ELF-1 (cell line): ENCODE data around the gene PI4KA.

ENCODE experiments used
- DNase-seq: peaks from one replicate; pipeline ENCODE4 v3.0.0-alpha.2; 2016; ENCODE audit warnings: low read depth, low spot score

Gene PI4KA

GRCh38 chr22:20793748-20794649 lies 64.6 kb downstream of the PI4KA start:
- DNase-seq: no peak

DNA sequence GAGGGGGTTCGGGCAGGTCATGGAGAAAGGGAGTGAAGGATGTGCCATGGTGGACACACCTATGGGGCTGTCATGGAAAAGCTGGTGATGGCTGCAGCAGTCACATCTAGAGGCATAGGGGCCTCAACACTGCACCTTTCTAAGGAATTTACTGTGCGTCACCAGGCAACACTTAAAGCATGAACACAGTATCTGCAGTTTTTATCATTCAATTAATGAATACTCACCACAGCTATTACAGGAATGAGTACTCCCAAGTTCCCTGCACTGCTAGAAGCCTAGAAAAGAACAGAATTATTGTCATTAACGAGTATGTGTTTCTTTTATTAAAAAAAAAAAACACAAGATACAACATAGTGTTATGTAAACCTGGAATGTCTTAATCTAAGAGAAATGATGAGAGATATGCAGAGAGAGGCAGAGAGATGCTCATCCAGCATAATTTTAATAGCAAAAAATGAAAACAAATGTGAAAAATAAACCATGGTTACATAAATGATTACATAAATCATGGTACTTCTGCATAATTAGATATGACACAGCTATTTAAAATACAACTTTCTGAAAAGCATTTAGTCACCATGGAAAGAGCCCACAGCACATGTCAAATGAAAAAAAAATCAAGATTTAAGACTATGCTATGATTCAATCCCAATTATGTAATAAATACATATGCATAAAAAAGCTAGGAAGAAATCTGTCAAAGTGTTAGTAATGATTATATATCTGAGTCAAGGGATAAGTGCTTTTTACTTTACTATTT lies 65.5 kb downstream of the PI4KA start:
- no peak for DNase-seq

DNA sequence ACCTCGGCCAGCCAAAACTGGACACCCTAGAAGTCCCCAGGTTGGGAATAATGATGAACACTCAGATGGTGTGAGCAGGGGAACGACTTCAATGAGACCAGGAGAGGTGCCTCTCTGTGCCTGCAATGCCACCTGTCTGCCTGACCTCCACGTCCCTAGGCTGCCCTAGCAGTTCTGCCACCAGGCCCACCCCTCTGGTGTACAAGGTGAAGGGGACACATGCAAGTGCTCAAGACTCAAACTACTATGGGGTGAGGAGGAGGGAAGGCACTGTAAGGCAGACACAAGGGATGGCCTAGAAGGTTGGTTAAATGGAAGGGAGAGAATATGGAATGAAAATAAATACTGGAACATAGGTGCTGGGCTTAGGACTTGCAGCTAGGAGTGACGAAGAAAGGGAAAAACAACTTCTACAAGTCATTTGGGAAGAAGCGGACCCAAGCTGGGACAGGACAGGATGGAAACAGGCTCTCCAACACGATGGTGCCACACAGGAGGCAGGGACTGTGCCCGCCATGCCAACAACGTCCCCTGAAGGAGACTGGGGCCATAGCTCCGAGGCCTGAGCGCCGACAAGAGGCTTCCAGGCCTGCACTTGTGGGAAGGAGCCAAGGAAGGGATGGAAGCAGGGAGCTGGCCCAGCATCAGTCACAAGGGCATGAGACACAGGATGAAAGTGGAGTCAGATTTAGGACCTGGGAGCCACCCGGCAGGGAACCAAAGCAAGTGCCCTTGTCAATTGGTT lies 66.2 kb downstream of the PI4KA start:
- DNase-seq: no peak

- no peak for DNase-seq
Measured at GRCh38 chr22:20788627-20789344, 69.8 kb downstream of the PI4KA start.

- no peak for DNase-seq
Measured at GRCh38 chr22:20787746-20788626, 70.6 kb downstream of the PI4KA start.

DNA sequence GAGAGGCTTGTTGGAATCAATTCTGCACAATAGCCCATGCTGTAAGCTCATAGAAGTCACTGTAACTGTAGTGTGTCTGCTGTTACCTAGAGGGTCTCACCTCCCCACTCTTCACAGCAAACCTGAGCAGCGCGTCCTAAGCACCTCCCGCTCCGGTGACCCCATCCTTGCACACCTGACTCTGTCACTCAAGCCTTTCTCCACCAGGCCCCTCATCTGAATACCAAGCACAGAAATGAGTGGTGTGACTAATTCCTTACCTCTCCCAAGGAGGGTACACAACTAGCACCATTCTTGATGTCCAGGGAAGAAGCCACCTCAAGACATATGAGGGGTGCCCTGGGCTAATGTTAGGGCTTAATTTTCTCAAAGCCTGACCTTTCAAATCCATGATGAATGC lies 71.4 kb downstream of the PI4KA start:
- DNase-seq: no peak

- DNase-seq: no peak
Measured at GRCh38 chr22:20786536-20786979, 72.1 kb downstream of the PI4KA start.

DNA sequence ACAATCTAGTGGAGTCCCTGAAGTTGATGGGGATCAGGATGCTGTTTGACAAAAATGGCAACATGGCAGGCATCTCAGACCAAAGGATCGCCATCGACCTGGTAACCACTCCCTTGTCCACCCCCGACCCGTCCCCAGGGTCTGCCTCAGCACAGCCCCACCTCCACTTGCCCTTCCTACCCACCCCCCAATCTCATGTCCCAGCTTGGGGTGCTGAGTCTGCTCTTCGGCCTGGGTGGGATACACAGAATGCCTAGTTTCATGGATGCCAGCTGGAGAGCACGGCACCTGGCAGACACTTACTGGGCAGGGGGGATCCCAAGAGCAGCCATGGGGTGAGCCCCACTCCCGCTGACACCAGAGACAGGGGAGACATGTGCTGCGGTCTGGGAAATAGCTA lies 72.6 kb downstream of the PI4KA start:
- no peak for DNase-seq

- no peak for DNase-seq
Measured at GRCh38 chr22:20785415-20785814, 73.2 kb downstream of the PI4KA start.

GRCh38 chr22:20783844-20784723 lies 74.5 kb downstream of the PI4KA start:
- no peak for DNase-seq

GRCh38 chr22:20783300-20783673 lies 75.3 kb downstream of the PI4KA start:
- no peak for DNase-seq

DNA sequence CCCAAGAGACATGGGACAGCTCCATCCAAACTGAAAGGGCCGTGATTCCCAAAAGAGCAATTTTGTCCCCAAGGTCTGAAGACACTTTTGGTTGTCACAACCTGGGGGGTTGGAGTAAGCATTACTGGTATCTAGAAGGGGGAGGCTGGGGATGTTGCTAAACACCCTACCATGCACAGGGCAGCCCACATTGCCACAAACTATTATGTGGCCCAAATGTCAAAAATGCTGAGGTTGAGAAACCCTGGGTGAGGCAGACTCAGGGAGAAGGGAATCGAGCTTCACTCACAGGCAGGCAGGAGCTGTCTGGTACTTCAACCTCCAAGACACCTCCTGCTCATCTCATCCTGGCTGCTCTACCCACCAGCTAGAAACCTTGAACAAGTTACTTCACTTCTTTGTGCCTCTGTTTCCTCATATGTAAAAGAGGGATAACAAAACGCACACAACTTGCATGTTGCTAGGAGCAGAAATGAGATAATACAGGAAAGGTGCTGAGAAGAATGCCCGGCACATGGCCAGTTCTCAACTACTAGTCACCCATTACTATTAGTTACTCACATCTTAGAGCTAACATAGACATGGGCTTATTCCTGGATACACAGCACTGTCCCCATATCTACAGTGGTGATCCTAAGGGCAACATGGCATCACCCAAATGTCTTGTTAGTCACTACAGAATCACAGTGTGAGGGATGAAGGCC lies 75.9 kb downstream of the PI4KA start:
- no peak for DNase-seq

GRCh38 chr22:20782083-20782482 lies 76.5 kb downstream of the PI4KA start:
- no peak for DNase-seq

DNA sequence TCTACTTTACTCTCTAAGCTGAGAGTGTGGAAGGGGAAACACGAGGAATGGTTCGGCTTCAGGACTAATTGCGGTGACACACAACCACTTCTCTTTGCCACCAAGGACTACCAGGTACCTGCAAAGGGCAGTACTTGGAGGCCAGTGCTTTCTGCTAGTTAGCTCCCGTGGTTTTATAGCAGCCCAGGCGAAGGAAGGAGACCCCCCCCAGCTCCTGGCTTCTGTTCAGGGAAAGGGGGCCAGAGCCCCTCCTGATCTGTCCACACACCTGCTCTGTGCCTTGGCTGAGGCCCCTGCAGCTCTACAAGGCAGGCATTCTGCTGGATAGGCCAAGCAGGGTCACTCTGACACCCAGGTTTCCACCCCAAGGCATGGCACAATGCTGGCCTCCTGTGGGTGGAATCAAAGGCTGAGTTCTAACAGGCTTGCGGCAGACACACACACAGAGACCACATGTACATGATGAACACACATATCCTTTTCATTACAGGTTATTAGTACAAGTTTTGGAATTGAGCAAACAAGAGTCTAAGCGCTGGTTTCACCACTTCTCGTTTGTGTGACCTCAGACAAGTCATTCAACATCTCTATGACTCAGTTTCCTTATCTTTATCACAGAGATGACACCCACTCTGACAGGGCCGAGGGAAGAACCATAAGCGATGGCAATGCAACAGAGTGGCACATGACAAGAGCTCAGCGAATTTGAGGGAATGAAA lies 77.2 kb downstream of the PI4KA start:
- no peak for DNase-seq

DNA sequence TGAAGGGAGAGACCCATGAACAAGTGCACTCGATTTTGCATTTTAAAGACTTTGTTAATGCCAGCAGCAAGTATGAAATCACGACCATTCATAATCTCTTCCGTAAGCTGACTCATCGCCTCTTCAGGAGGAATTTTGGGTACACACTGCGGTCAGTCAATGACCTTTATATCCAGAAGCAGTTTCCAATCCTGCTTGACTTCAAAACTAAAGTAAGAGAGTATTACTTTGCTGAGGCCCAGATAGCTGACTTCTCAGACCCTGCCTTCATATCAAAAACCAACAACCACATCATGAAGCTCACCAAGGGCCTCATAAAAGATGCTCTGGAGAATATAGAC lies 78.8 kb downstream of the PI4KA start:
- DNase-seq: no peak

GRCh38 chr22:20779014-20779817 lies 79.4 kb downstream of the PI4KA start:
- DNase-seq: no peak

DNA sequence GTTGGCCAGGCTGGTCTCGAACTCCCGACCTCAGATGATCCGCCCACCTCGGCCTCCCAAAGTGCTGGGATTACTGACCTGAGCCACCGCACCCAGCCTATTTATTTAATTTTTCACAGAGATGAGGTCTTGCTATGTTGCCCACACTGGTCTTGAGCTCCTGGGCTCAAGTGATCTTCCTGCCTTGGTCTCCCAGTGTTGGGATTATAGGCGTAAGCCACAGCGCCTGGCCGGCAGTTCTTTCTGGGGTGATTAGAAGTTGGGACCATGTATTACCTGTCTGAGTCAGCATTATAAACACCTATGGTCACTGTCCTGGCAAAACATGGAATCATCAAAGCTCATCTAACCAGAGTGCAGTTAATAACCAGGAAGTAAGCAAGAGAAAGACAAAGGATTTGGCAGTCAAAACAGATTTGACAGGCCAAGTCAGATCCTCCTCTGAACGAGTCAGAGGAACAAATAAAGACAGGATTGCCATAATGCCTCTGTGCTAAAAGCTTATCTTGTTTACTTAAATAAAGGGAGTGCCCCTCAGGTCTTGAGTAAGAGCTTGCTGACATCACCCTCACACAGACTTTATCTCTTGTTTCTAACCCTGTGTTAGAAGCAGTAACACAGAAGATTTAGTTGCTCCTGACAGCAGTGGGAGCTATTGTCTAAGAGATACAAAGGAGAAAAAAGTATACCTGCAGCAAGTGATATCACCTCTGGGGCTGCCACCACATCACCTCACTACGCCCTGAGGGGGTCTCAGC lies 81.0 kb downstream of the PI4KA start:
- peak; percentile 49 for DNase-seq
